GM18498 (cell line): Measurements from ENCODE around the gene ITCH.
"Not testable (repeated sequence)": the region's sequence is repeated elsewhere in the genome, so short reads cannot be mapped to it uniquely, and the experiment has no call there.

Source experiments
- ATAC-seq: cut with Tn5 transposase; IDR thresholded peaks from one replicate; pipeline ENCODE4 v1.9.1; 2021; ENCODE audit warnings: mild to moderate bottlenecking, moderate library complexity; ENCODE audit not compliant: unreplicated experiment

ITCH gene

GRCh38 chr20:34449674-34450592 is 86.9 kb downstream of the ITCH start:
- no peak for ATAC-seq

GRCh38 chr20:34452281-34452982 is 89.4 kb downstream of the ITCH start:
- ATAC-seq: no peak

GRCh38 chr20:34458631-34459030 is 95.6 kb downstream of the ITCH start:
- ATAC-seq: no peak

- no peak for ATAC-seq
Measured at GRCh38 chr20:34459209-34459897, 96.3 kb downstream of the ITCH start.

- no peak for ATAC-seq
Measured at GRCh38 chr20:34461779-34462087, 98.7 kb downstream of the ITCH start.

- no peak for ATAC-seq
Measured at GRCh38 chr20:34468951-34469350, 105.9 kb downstream of the ITCH start.

- no peak for ATAC-seq
Measured at GRCh38 chr20:34472246-34472925, 109.3 kb downstream of the ITCH start.

GRCh38 chr20:34473262-34473883 is 110.3 kb downstream of the ITCH start:
- ATAC-seq: no peak

GRCh38 chr20:34475979-34476736 is 113.1 kb downstream of the ITCH start:
- ATAC-seq: peak; percentile 54

- no peak for ATAC-seq
Measured at GRCh38 chr20:34479627-34480026, 116.6 kb downstream of the ITCH start.

- ATAC-seq: not testable (repeated sequence)
Measured at GRCh38 chr20:34482154-34482553, 119.1 kb downstream of the ITCH start.

GRCh38 chr20:34483585-34484220 is 120.6 kb downstream of the ITCH start:
- ATAC-seq: not testable (repeated sequence)

GRCh38 chr20:34485068-34485634 is 122.1 kb downstream of the ITCH start:
- no peak for ATAC-seq

GRCh38 chr20:34491226-34491931 is 128.3 kb downstream of the ITCH start:
- no peak for ATAC-seq

- no peak for ATAC-seq
Measured at GRCh38 chr20:34491932-34492509, 128.9 kb downstream of the ITCH start.

- ATAC-seq: no peak
Measured at GRCh38 chr20:34493646-34494045, 130.6 kb downstream of the ITCH start.

GRCh38 chr20:34495307-34495706 is 132.2 kb downstream of the ITCH start:
- no peak for ATAC-seq

GRCh38 chr20:34495916-34496315 is 132.8 kb downstream of the ITCH start:
- ATAC-seq: no peak
